ENCODE data around the gene FBXO27. TPM values are rescaled to one million over a fixed set of nuclear protein-coding genes. Genes with fewer than 3 reads are reported as not detected.

FBXO27 gene
- polyA plus RNA-seq, 2 of the 4 experiments (the other 2 are of a cell fraction): 15.2 to 17.5 TPM

DNA sequence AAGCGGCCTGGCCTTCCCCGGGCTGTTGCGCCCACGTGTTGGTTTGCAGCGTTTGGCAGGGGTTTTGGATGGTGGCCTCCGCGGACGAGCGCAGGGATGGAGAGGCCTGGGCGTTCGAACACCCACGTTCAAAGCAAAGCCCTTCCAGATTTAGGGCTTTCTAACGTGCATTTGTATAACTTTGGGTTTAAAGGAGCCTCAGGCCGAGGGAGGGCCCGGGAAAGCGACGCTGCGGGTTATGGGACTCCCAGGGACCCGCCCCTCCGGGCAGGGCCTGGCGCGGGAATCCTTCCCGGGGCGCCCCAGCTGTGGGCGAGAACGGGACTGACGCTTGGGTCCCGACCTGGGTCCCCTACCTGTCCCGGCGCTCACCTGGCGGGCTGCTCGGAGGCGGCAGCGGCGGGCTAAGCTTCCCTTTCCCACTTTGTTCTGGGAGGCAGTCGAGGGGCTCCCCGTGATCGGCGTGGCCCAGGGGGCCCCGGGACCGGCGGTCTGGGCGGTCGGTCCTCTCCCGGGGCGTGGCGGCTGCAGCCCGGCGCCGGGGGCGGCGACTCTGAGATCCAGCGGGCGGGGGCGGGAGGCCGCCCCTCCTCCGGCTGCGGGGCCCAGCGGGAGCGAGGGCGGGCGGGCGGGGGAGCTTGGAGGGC lies 57.0 kb downstream of the FBXO27 start, which contains the start of gene FBXO17 (continued):
- peak; percentile 88 for TF ChIP-seq ZFP36 (IDR thresholded peaks at IDR 0.05; ENCODE audit: borderline replicate concordance, partially characterized antibody)
- TF ChIP-seq EHF (CRISPR knock-in tag; IDR thresholded peaks at IDR 0.05): peak; percentile 81; the same call in 1 of the 2 replicates
- TF ChIP-seq, protein P1, sequence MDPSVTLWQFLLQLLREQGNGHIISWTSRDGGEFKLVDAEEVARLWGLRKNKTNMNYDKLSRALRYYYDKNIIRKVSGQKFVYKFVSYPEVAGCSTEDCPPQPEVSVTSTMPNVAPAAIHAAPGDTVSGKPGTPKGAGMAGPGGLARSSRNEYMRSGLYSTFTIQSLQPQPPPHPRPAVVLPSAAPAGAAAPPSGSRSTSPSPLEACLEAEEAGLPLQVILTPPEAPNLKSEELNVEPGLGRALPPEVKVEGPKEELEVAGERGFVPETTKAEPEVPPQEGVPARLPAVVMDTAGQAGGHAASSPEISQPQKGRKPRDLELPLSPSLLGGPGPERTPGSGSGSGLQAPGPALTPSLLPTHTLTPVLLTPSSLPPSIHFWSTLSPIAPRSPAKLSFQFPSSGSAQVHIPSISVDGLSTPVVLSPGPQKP (IDR thresholded peaks at IDR 0.05; ENCODE audit: low read depth, low read length): no peak
- no peak for TF ChIP-seq POLR2AphosphoS2 (conservative IDR thresholded peaks at IDR 0.05; ENCODE audit: low read length)
- 0 out of 5 replicates have a peak, but pooled peaks have one; percentile 11 to 16 for TF ChIP-seq RAD21 (conservative IDR thresholded peaks at IDR 0.05 in 1 of 2, IDR thresholded peaks at IDR 0.05 in 1 of 2)
- peak; percentile 86; the same call in 1 of the 2 replicates for TF ChIP-seq TP53 (CRISPR knock-in tag; IDR thresholded peaks at IDR 0.05)
- TF ChIP-seq FOXS1 (CRISPR knock-in tag; IDR thresholded peaks at IDR 0.05): 0 out of 2 replicates have a peak, but pooled peaks have one; percentile 23
- TF ChIP-seq HOXB13 (CRISPR knock-in tag; IDR thresholded peaks at IDR 0.05; ENCODE audit: low read depth): peak; percentile 89; the same call in 1 of the 2 replicates
- 0 out of 2 replicates have a peak, but pooled peaks have one; percentile 29 for TF ChIP-seq KDM1A (IDR thresholded peaks at IDR 0.05; ENCODE audit: low read depth)
- TF ChIP-seq HOXA7 (CRISPR knock-in tag; IDR thresholded peaks at IDR 0.05): peak; percentile 34; the same call in 1 of the 2 replicates
- no peak for TF ChIP-seq NR3C1 (IDR thresholded peaks at IDR 0.05)
- TF ChIP-seq EHMT2 (IDR thresholded peaks at IDR 0.05; ENCODE audit: low read depth): no peak
- peak in 1 of 2 experiments; percentile 90; a peak in 3 of 5 replicates for TF ChIP-seq JUN (IDR thresholded peaks at IDR 0.05)
- TF ChIP-seq CBX8 (IDR thresholded peaks at IDR 0.05): no peak
- TF ChIP-seq HDAC2 (IDR thresholded peaks at IDR 0.05): peak; percentile 92
- TF ChIP-seq, protein P2, sequence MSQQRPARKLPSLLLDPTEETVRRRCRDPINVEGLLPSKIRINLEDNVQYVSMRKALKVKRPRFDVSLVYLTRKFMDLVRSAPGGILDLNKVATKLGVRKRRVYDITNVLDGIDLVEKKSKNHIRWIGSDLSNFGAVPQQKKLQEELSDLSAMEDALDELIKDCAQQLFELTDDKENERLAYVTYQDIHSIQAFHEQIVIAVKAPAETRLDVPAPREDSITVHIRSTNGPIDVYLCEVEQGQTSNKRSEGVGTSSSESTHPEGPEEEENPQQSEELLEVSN (IDR thresholded peaks at IDR 0.05; ENCODE audit: borderline replicate concordance, low read depth): peak; percentile 97
- TF ChIP-seq TFCP2L1 (CRISPR knock-in tag; IDR thresholded peaks at IDR 0.05): 0 out of 2 replicates have a peak, but pooled peaks have one; percentile 58
- no peak for TF ChIP-seq SMC3 (IDR thresholded peaks at IDR 0.05)
- TF ChIP-seq JUNB (IDR thresholded peaks at IDR 0.05): no peak
- no peak for TF ChIP-seq ESRRA (IDR thresholded peaks at IDR 0.05; ENCODE audit: borderline replicate concordance, low read length)
- peak; percentile 82 for TF ChIP-seq PHF8 (IDR thresholded peaks at IDR 0.05; ENCODE audit: borderline replicate concordance, low read depth)
- no peak; the same call in 1 of the 2 replicates for TF ChIP-seq FOSB (CRISPR knock-in tag; IDR thresholded peaks at IDR 0.05)
- TF ChIP-seq, protein P3, sequence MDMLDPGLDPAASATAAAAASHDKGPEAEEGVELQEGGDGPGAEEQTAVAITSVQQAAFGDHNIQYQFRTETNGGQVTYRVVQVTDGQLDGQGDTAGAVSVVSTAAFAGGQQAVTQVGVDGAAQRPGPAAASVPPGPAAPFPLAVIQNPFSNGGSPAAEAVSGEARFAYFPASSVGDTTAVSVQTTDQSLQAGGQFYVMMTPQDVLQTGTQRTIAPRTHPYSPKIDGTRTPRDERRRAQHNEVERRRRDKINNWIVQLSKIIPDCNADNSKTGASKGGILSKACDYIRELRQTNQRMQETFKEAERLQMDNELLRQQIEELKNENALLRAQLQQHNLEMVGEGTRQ (IDR thresholded peaks at IDR 0.05): peak; percentile 77
- no peak; the same call in 1 of the 2 replicates for TF ChIP-seq SREBF2 (IDR thresholded peaks at IDR 0.05)
- TF ChIP-seq CHD4 (IDR thresholded peaks at IDR 0.05; ENCODE audit: borderline replicate concordance): peak; percentile 51; the same call in 1 of the 2 replicates
- TF ChIP-seq, protein P4, sequence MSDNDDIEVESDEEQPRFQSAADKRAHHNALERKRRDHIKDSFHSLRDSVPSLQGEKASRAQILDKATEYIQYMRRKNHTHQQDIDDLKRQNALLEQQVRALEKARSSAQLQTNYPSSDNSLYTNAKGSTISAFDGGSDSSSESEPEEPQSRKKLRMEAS (IDR thresholded peaks at IDR 0.05): peak; percentile 100
- TF ChIP-seq CBX2 (IDR thresholded peaks at IDR 0.05; ENCODE audit: borderline replicate concordance, low read depth): no peak
- TF ChIP-seq HEYL (CRISPR knock-in tag; IDR thresholded peaks at IDR 0.05): no peak
- TF ChIP-seq FOSL2 (IDR thresholded peaks at IDR 0.05): no peak
- peak; percentile 11; the same call in 1 of the 2 replicates for TF ChIP-seq FOSL2 (CRISPR knock-in tag; IDR thresholded peaks at IDR 0.05)
- TF ChIP-seq ZNF302 (CRISPR knock-in tag; IDR thresholded peaks at IDR 0.05): no peak
- TF ChIP-seq CHD2 (IDR thresholded peaks at IDR 0.05; ENCODE audit: low read length, partially characterized antibody): no peak
- TF ChIP-seq MAZ (IDR thresholded peaks at IDR 0.05; ENCODE audit: borderline replicate concordance, low read depth, low read length): no peak
- TF ChIP-seq EP300 (IDR thresholded peaks at IDR 0.05): 0 out of 5 replicates have a peak, but pooled peaks of 1 of the 2 experiments have one; percentile 6
- TF ChIP-seq, protein P5, sequence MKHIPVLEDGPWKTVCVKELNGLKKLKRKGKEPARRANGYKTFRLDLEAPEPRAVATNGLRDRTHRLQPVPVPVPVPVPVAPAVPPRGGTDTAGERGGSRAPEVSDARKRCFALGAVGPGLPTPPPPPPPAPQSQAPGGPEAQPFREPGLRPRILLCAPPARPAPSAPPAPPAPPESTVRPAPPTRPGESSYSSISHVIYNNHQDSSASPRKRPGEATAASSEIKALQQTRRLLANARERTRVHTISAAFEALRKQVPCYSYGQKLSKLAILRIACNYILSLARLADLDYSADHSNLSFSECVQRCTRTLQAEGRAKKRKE (CRISPR knock-in tag; IDR thresholded peaks at IDR 0.05; ENCODE audit: low read depth): peak; percentile 89
- TF ChIP-seq, protein P6, sequence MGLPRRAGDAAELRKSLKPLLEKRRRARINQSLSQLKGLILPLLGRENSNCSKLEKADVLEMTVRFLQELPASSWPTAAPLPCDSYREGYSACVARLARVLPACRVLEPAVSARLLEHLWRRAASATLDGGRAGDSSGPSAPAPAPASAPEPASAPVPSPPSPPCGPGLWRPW (IDR thresholded peaks at IDR 0.05): no peak
- no peak for TF ChIP-seq RCOR1 (IDR thresholded peaks at IDR 0.05; ENCODE audit: low read depth, low read length)
- TF ChIP-seq BHLHE40 (IDR thresholded peaks at IDR 0.05; ENCODE audit: low read depth, low read length): no peak
- peak; percentile 86 for TF ChIP-seq HOXB5 (CRISPR knock-in tag; IDR thresholded peaks at IDR 0.05)
- TF ChIP-seq MYC (IDR thresholded peaks at IDR 0.05; ENCODE audit: borderline replicate concordance, low read length): peak; percentile 91
- TF ChIP-seq POLR2A (IDR thresholded peaks at IDR 0.05; ENCODE audit: low read length): peak; percentile 41
